Measurements from ENCODE around the gene KIAA0513.

DNA sequence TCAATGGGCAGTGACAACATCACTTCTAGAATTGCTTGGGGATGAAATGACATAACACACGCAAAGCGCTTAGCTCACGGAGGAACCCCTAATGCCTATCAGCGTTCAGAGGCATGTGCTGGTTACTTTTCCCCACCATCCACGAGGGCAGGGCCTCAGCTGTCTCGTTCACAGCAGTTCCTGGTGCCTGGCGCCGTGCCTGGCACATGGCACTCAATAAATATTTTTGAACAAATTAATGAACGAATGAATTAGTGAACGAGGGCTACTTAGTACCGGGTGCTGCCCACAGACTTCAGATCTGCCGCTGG, 98.8 kb downstream of the KIAA0513 start:
- TF ChIP-seq, protein P1, sequence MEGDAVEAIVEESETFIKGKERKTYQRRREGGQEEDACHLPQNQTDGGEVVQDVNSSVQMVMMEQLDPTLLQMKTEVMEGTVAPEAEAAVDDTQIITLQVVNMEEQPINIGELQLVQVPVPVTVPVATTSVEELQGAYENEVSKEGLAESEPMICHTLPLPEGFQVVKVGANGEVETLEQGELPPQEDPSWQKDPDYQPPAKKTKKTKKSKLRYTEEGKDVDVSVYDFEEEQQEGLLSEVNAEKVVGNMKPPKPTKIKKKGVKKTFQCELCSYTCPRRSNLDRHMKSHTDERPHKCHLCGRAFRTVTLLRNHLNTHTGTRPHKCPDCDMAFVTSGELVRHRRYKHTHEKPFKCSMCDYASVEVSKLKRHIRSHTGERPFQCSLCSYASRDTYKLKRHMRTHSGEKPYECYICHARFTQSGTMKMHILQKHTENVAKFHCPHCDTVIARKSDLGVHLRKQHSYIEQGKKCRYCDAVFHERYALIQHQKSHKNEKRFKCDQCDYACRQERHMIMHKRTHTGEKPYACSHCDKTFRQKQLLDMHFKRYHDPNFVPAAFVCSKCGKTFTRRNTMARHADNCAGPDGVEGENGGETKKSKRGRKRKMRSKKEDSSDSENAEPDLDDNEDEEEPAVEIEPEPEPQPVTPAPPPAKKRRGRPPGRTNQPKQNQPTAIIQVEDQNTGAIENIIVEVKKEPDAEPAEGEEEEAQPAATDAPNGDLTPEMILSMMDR (IDR thresholded peaks at IDR 0.05): no peak
- TF ChIP-seq POLR2A (IDR thresholded peaks at IDR 0.05): no peak
- TF ChIP-seq EP300 (IDR thresholded peaks at IDR 0.05): no peak
- TF ChIP-seq POLR2AphosphoS5 (IDR thresholded peaks at IDR 0.05): no peak
